Stimulated activated CD4-positive, alpha-beta T cell treated with anti-CD3 and anti-CD28 coated beads, TNF-alpha, amount 100 ng/mL, for 24 hours (primary cell): Measurements from ENCODE around the gene ALG3.

Experiments
- DNase-seq, 3 experiments: peaks; one replicate each; pipeline ENCODE4 v3.0.0-alpha.2; 2020; ENCODE audit warnings: low read depth in 3 of 3

The ALG3 gene

DNA sequence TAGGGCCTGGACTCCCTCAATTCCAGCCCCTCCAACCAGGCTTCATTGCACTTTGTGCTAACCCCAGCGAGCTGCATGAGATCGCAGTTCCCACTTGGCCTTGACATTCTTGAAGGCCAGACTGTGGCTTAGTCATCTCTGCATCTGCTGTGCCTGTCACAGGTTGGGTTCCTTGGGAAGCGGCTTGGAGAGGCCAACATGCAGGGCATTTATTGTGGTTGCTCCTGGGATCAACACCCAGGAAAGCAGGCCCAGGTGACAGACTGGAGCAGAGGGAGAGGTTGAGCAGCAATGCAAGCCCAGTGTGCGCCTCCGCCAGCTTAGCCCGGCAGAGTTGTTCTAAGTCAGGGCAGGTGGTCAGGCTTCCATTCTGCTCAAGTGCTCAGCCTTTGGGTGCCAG is 52.2 kb downstream of the ALG3 start:
- DNase-seq, result no peak

DNA sequence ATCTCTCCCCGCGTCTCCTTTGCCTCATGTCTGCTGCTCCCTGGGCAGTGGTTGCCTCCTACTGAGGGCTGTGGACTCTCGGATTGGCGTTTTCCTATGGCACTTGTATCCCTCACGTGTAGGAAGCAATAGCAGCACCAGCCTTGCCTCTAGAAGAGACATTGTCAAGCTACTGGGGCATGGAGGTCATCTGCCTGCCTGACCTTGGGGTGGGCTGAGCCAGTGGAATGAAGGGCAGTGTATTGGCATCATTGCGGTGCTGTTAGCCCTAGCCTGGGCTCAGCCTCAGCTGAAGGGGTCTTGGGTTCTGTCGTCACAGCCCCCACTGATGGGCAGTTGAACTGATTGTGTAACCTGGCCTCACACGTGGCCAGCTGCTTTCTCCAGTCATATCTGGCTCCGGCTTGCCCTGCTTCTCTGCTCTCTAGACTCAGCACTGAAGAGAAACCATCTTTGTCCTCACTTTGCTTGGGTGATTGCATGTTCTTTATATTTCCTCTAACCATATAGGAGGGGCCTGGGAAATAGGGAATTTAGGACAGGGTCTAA is 54.7 kb downstream of the ALG3 start:
- DNase-seq, result no peak

DNA sequence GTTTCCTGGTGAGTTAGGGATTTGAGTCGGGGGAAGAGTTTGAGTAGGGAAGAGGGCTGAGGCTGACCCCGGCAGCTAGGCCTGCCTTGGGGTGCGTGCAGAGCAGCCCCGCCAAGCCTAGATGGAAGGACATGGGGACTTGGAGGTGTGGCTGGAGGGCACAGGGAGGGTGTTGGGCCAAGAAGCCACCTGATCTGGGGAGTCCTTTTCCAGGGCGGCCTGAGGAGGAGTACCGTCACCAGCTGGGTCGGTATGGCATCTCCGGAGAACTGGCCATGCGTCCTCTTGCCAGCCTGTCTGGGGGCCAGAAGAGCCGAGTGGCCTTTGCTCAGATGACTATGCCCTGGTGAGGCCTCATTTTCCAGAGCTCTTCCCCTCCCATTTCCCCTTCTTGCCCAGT is 55.9 kb downstream of the ALG3 start:
- DNase-seq, result no peak
